WTC11 (cell line): ENCODE results near the gene SUPT4H1. TPM values are rescaled to one million over a fixed set of nuclear protein-coding genes. Genes with fewer than 3 reads are reported as not detected.

Source experiments
- ATAC-seq: fragments of 200-7000 bp; cut with Tn5 transposase; 2 replicates; pipeline ENCODE4 v1.10.0; 2021; ENCODE audit warnings: mild to moderate bottlenecking, moderate library complexity
- CTCF ChIA-PET: fragments of 300-600 bp; sonication (Branson Sonifier 250); formaldehyde crosslinking; loops from one replicate; lab custom pipeline; 2021; ENCODE audit warnings: antibody characterized with exemption; lab: Charles Lee
- POLR2A ChIA-PET: fragments of 350-600 bp; sonication (Branson Sonifier 250); formaldehyde crosslinking; loops from one replicate; lab custom pipeline; 2021; ENCODE audit warnings: antibody characterized with exemption; lab: Charles Lee
- DNase-seq: peaks from one replicate; pipeline ENCODE4 v3.0.0; 2021; ENCODE audit warnings: low spot score
- H3K27ac Mint-ChIP-seq: 2 replicates; pipeline ENCODE4 v1.8.0; 2021; ENCODE audit warnings: mixed read lengths
- H3K27me3 Mint-ChIP-seq: 2 replicates; pipeline ENCODE4 v1.8.0; 2021; ENCODE audit warnings: low read depth, mild to moderate bottlenecking, moderate library complexity, mixed read lengths
- H3K36me3 Mint-ChIP-seq: 2 replicates; pipeline ENCODE4 v1.8.0; 2021; ENCODE audit warnings: mixed read lengths
- H3K4me1 Mint-ChIP-seq: 2 replicates; pipeline ENCODE4 v1.8.0; 2022; ENCODE audit warnings: mixed read lengths
- H3K4me3 Mint-ChIP-seq: 2 replicates; pipeline ENCODE4 v1.8.0; 2021; ENCODE audit warnings: mild to moderate bottlenecking, moderate library complexity, mixed read lengths
- H3K9me3 Mint-ChIP-seq: 2 replicates; pipeline ENCODE4 v1.8.0; 2021; ENCODE audit warnings: mixed read lengths
- AR ChIP-seq: fragments of 250-450 bp; sonication (Bioruptor Pico); IDR thresholded peaks from 2 replicates; pipeline ENCODE4 v1.9.0; 2021; ENCODE audit warnings: mild to moderate bottlenecking
- ARID4B ChIP-seq: sonication (generic); formaldehyde crosslinking; IDR thresholded peaks from 2 replicates; pipeline ENCODE4 v1.8.0; 2023; ENCODE audit warnings: missing genetic modification reagents, mild to moderate bottlenecking, borderline replicate concordance
- ATF3 ChIP-seq: sonication (generic); formaldehyde crosslinking; conservative IDR thresholded peaks from 2 replicates; pipeline ENCODE4 v1.8.1; 2022; ENCODE audit warnings: mild to moderate bottlenecking, missing genetic modification reagents
- CBFB ChIP-seq: sonication (generic); formaldehyde crosslinking; IDR thresholded peaks from 2 replicates; pipeline ENCODE4 v1.8.1; 2022; ENCODE audit warnings: mild to moderate bottlenecking, low read depth, missing genetic modification reagents
- CREM ChIP-seq: sonication (generic); formaldehyde crosslinking; IDR thresholded peaks from 2 replicates; pipeline ENCODE4 v1.8.1; 2022; ENCODE audit warnings: mild to moderate bottlenecking, missing genetic modification reagents, moderate library complexity
- EMX1 ChIP-seq: fragments of 250-450 bp; sonication (Bioruptor Pico); IDR thresholded peaks from 2 replicates; pipeline ENCODE4 v1.8.0; 2021; ENCODE audit warnings: mild to moderate bottlenecking
- FOXJ3 ChIP-seq: sonication (generic); formaldehyde crosslinking; IDR thresholded peaks from 2 replicates; pipeline ENCODE4 v1.9.0; 2021; ENCODE audit warnings: missing genetic modification reagents, mild to moderate bottlenecking, borderline replicate concordance
- GRHL2 ChIP-seq: fragments of 250-450 bp; sonication (Bioruptor Pico); IDR thresholded peaks from 2 replicates; pipeline ENCODE4 v1.8.0; 2022; ENCODE audit warnings: mild to moderate bottlenecking, moderate library complexity; ENCODE audit not compliant: insufficient replicate concordance, severe bottlenecking
- NFYB ChIP-seq: sonication (generic); formaldehyde crosslinking; conservative IDR thresholded peaks from 2 replicates; pipeline ENCODE4 v1.8.0; 2022; ENCODE audit warnings: low read depth, missing genetic modification reagents
- NR1H2 ChIP-seq: sonication (generic); formaldehyde crosslinking; IDR thresholded peaks from 2 replicates; pipeline ENCODE4 v1.9.0; 2021; ENCODE audit warnings: mild to moderate bottlenecking, moderate library complexity, missing genetic modification reagents
- PRDM15 ChIP-seq: sonication (generic); formaldehyde crosslinking; IDR thresholded peaks from 2 replicates; pipeline ENCODE4 v1.8.0; 2022; ENCODE audit warnings: missing genetic modification reagents
- SMAD4 ChIP-seq: sonication (generic); formaldehyde crosslinking; IDR thresholded peaks from 2 replicates; pipeline ENCODE4 v1.8.0; 2022; ENCODE audit warnings: mild to moderate bottlenecking, missing genetic modification reagents
- SOX15 ChIP-seq: fragments of 250-450 bp; sonication (Bioruptor Pico); IDR thresholded peaks from 2 replicates; pipeline ENCODE4 v1.9.0; 2021; ENCODE audit warnings: mild to moderate bottlenecking
- ZNF121 ChIP-seq: sonication (generic); formaldehyde crosslinking; IDR thresholded peaks from 2 replicates; pipeline ENCODE4 v1.8.0; 2023; ENCODE audit warnings: missing genetic modification reagents
- ZNF219 ChIP-seq: sonication (generic); formaldehyde crosslinking; IDR thresholded peaks from 2 replicates; pipeline ENCODE4 v1.8.0; 2023; ENCODE audit warnings: missing genetic modification reagents, mild to moderate bottlenecking, borderline replicate concordance
- ZNF263 ChIP-seq: sonication (generic); formaldehyde crosslinking; IDR thresholded peaks from 2 replicates; pipeline ENCODE4 v1.8.1; 2022; ENCODE audit warnings: low read depth, mild to moderate bottlenecking, moderate library complexity, missing genetic modification reagents
- ZNF317 ChIP-seq: sonication (generic); formaldehyde crosslinking; IDR thresholded peaks from 2 replicates; pipeline ENCODE4 v1.8.1; 2023; ENCODE audit warnings: low read depth, mild to moderate bottlenecking, moderate library complexity, missing genetic modification reagents, borderline replicate concordance
- ZNF416 ChIP-seq: fragments of 250-450 bp; sonication (Bioruptor Pico); IDR thresholded peaks from 2 replicates; pipeline ENCODE4 v1.9.0; 2021; ENCODE audit warnings: mild to moderate bottlenecking, inconsistent platforms
- ZNF532 ChIP-seq: fragments of 250-450 bp; sonication (Bioruptor Pico); IDR thresholded peaks from 2 replicates; pipeline ENCODE4 v1.9.0; 2021; ENCODE audit warnings: mild to moderate bottlenecking, borderline replicate concordance
- total RNA-seq: library from RNA; stranded (reverse); gene quantifications from 3 replicates; pipeline ENCODE4 v1.2.3, GENCODE V29; 2021

The SUPT4H1 gene
- total RNA-seq, 1 experiment from 2014 or later: 85.5 TPM

- TF ChIP-seq FOXJ3 (no peak), NR1H2 (CRISPR knock-in tag) (no peak), CREM (CRISPR knock-in tag) (no peak), PRDM15 (CRISPR knock-in tag) (no peak), ATF3 (CRISPR knock-in tag) (no peak), ZNF416 (no peak), ZNF121 (CRISPR knock-in tag) (no peak), EMX1 (CRISPR knock-in tag) (no peak), ZNF263 (CRISPR knock-in tag) (no peak), ZNF532 (CRISPR knock-in tag) (no peak), AR (CRISPR knock-in tag) (no peak), NFYB (CRISPR knock-in tag) (no peak), SOX15 (CRISPR knock-in tag) (no peak), GRHL2 (CRISPR knock-in tag) (no peak), ZNF219 (no peak), SMAD4 (CRISPR knock-in tag) (no peak), CBFB (CRISPR knock-in tag) (no peak), ARID4B (CRISPR knock-in tag) (no peak), ZNF317 (CRISPR knock-in tag) (no peak)
- no peak overlapping the region for H3K27ac Mint-ChIP-seq
- H3K36me3 Mint-ChIP-seq: no peaks in the 10 kb centered on the region
- H3K4me3 Mint-ChIP-seq: no peak overlapping the region
- ATAC-seq (no peak), DNase-seq (no peak)
- H3K9me3 Mint-ChIP-seq: no peaks in the 10 kb centered on the region
- ChIA-PET CTCF (interaction anchor here (1.2 to 7.1 kb wide), 4 partner anchors 7 to 137 kb away, joined by 3 to 97 read pairs (median 10); partner anchors contain the start of gene SUPT4H1), POLR2A (interaction anchor here (0.6 kb wide), 1 partner anchor 720 kb away, joined by 5 read pairs; no protein-coding TSS in a partner anchor)
- H3K4me1 Mint-ChIP-seq: peaks cover 5% of the 10 kb centered on the region
- H3K27me3 Mint-ChIP-seq: no peaks in the 10 kb centered on the region; the same call in 1 of the 2 replicates
These were observed 42.1 kb downstream of the SUPT4H1 start for GRCh38 chr17:58309918-58310259.
